GM19395 (cell line): ENCODE results near the gene LGR4.
"Not testable (repeated sequence)": the region's sequence is repeated elsewhere in the genome, so short reads cannot be mapped to it uniquely, and the experiment has no call there.

Experiments used
- ATAC-seq: cut with Tn5 transposase; IDR thresholded peaks from one replicate; pipeline ENCODE4 v1.9.1; 2021; ENCODE audit warnings: mild to moderate bottlenecking, moderate library complexity; ENCODE audit not compliant: unreplicated experiment

Gene LGR4

GRCh38 chr11:27472398-27473016 lies at the start of gene LGR4:
LGR4 (minus strand) TSS chr11:27472790; CDS start chr11:27472302, 488 bp downstream.
- peak; percentile 84 for ATAC-seq

GRCh38 chr11:27520226-27520625 lies 47.6 kb upstream of the LGR4 start:
- ATAC-seq = no peak

- ATAC-seq = no peak
Measured at GRCh38 chr11:27518518-27518917, 45.9 kb upstream of the LGR4 start.

- not testable (repeated sequence) for ATAC-seq
Measured at GRCh38 chr11:27517490-27517889, 44.9 kb upstream of the LGR4 start.

GRCh38 chr11:27514558-27514957 lies 42.0 kb upstream of the LGR4 start:
- no peak for ATAC-seq

- no peak for ATAC-seq
Measured at GRCh38 chr11:27514076-27514475, 41.5 kb upstream of the LGR4 start.

- ATAC-seq = no peak
Measured at GRCh38 chr11:27513389-27513788, 40.8 kb upstream of the LGR4 start.

- no peak for ATAC-seq
Measured at GRCh38 chr11:27512238-27512637, 39.6 kb upstream of the LGR4 start.

- ATAC-seq = no peak
Measured at GRCh38 chr11:27509908-27510307, 37.3 kb upstream of the LGR4 start.

GRCh38 chr11:27507557-27508322 lies 35.1 kb upstream of the LGR4 start:
- no peak for ATAC-seq

- peak; percentile 97 for ATAC-seq
Measured at GRCh38 chr11:27506200-27507182, 33.9 kb upstream of the LGR4 start, which contains the start of gene LIN7C. LIN7C (minus strand) TSS chr11:27506769; CDS start chr11:27506752, 17 bp downstream.

GRCh38 chr11:27505781-27506180 lies 33.2 kb upstream of the LGR4 start:
- ATAC-seq = peak; percentile 3

- no peak for ATAC-seq
Measured at GRCh38 chr11:27504205-27504604, 31.6 kb upstream of the LGR4 start.

- no peak for ATAC-seq
Measured at GRCh38 chr11:27501100-27501499, 28.5 kb upstream of the LGR4 start.

- ATAC-seq = no peak
Measured at GRCh38 chr11:27497911-27498310, 25.3 kb upstream of the LGR4 start.

- peak; percentile 65 for ATAC-seq
Measured at GRCh38 chr11:27497284-27497866, 24.8 kb upstream of the LGR4 start.

- no peak for ATAC-seq
Measured at GRCh38 chr11:27496461-27496860, 23.9 kb upstream of the LGR4 start.

- no peak for ATAC-seq
Measured at GRCh38 chr11:27495710-27496300, 23.2 kb upstream of the LGR4 start.

- ATAC-seq = no peak
Measured at GRCh38 chr11:27489092-27489491, 16.5 kb upstream of the LGR4 start.

GRCh38 chr11:27487706-27488105 lies 15.1 kb upstream of the LGR4 start:
- no peak for ATAC-seq
